NCI-H2171 treated with DMSO at 0.1 percent for 48 hours (cell line): Measurements from ENCODE around the gene TBCCD1.
"Not testable (repeated sequence)": the region's sequence is repeated elsewhere in the genome, so short reads cannot be mapped to it uniquely, and the experiment has no call there.

Experiments
- DNase-seq: peaks from one replicate; lab custom pipeline; 2025; lab: John Stamatoyannopoulos, UW

Gene TBCCD1

DNA sequence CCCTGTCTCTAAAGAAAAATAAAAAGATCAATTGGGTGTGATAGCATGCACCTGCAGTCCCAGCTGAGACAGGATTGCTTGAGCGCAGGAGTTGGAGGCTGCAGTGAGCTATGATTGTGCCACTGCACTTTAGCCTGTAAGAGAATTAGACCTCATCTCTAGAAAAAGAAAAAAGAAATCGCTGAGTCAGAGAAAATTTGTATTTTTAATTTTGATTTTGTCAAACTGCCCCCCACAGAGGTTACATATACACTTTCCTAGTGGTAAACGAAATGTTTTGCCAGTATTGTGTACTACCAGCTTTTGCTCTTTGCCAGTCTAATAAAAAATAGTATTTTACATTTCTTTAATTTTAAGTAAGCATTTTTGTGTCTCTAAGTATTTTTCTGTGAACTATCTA, 17.6 kb downstream of the TBCCD1 start:
- no peak for DNase-seq

DNA sequence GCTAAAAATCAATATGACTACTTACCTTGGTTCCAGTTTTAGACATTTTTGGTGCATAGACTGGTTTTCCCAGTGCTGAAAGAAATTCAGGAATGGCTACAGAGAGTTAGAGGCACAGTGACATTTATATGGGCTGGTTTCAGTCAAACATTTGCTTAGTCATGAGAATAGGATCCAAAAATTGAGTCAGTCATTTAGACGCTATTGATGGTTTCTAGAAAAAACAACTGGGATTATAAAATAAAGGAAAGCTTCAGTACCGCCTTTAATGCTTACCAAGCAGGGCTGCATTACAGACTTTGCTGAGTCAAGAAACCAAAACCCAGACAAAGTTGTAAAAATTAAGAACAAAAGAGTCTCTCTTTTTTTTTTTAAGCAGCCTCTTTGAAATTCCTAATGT, 22.9 kb downstream of the TBCCD1 start, which contains the start of gene CRYGS:
Gene CRYGS (minus strand): TSS at position 100 of the 400 bp plus-strand sequence. CDS start 54 bp downstream, at position 46.
- DNase-seq, result no peak

DNA sequence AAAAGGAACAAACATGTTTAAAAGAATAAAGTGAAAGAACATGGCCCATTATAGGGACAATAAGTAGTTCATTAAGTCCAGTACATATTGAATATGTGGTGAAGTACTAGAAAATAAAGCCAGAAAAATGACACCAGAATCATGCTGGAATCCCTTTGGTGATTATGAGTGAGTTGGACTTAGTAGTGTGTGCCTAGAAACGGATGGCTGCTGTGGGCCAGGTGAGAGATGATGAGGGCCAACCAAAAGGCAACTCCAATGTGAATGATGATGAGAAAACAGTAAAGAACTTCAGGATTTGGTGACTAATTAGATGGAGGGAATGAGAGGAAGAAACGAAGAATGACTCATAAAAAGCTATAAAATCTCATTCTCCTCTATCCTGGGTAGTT, 26.3 kb downstream of the TBCCD1 start:
- DNase-seq, result no peak

DNA sequence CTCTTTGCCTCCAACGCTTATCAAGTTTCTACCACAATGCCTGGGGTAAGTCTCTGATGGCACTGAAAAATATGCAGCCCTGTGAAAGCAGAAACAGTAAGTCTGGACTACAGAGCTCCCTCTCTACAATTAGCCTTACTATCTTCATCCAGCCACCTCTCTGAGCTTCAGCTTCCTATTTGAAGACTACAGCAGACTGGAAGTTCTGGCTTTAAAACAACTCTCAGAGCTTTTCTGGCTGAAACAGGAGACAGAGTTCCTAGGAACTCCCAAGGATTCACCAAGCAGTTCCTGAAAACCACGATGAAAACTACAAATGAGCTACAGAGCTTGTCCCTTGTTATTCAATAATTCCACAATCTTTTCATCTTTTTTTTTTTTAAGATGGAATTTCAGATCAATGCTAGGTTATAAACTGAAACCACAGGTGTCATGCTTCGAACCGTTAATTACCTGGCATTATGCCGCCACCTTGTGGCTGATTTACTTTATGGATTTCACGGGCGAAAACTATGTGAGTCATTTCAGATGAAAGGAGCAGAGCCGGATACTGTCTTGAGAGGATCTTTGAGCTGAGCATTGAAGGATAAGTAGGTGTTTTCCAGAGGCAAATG, 26.8 kb downstream of the TBCCD1 start:
- peak; percentile 55 for DNase-seq

DNA sequence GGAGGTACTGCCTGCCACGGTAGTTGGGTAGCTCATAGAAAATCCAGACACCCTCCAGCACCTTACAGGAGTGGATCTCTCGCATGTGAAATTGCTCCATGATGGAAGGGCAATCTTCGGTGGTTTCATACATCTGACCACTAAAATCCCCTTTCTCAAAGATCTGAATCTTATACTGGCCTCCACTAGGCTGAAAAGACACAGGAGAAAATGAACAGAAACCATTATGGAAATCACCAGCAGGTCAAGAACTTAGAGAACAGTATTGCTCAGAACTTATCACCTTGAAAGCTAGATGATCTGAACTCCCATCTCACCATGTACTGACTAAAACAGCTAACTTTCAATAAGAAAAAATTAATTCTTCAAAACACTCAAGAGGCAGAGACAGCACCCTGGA, 28.4 kb downstream of the TBCCD1 start:
- no peak for DNase-seq

DNA sequence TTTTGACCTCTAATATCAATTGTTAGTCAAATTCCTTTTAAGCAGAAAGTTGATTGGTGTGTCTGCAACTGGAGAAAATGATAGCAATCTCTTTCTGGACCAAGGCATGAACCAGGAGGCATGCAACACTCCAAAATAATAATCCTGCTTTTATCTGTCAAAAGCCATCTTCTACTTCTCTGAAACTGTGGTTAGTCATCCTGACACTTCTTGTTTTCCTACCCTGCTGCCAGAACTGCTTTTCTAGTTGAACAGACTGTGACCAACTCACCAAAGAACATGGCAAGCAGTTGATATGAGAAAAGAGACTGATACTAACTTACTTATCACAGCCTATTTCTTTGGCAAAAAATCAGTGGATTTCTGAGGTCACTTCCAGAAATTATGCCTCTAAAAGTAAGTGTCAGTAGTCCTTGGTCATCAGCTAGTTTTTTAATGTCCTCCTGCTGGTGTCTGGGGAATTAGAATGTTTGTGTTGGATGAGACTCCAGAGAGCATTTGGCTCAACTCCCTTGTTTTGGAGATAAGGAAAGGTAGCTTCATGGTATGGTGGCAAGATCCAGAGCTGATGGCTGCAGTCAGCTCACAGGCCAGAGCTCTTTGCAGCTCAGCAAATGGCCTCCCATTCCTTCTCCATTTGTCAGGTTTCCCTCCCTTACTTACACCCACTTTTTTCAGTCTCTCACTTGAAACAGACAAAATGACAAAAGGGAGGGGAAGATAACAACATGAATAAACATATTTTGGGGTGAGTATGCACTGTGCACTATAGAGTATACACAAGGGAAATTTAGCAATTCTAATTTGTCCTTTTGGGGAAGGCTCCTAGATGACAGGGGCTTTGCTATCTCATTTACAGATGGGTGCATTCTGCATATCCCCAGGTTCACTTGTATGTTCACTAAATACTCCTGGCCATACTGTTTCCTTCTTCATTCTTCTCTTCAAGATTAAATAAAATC, 30.0 kb downstream of the TBCCD1 start:
- DNase-seq, result no peak

DNA sequence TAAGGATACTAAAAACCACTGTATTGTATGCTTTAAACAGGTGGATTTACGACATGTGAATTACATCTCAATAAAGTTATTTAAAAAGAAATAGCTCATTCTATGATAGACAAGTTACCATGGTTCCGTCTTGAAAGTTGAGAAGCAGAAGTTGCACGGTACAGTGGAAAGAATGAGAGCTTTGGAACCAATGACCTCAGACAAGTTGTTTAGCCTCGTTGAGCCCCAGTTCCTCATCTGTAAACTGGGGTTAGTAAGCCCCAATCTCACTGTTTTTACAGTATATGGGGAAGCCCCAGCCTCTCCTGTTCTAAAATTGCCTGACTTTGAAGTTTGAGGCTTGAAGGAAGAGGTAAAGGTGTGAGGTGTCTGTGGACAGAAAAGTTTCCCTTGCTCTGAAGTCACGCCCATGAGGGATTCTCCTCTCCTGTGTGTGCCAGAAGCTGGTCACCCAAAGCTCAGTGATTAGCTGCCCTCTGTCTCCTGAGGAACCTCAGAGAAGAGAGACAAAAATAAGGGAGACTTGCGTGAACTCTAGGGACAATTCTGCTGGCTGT, 32.9 kb downstream of the TBCCD1 start:
- DNase-seq, result no peak

DNA sequence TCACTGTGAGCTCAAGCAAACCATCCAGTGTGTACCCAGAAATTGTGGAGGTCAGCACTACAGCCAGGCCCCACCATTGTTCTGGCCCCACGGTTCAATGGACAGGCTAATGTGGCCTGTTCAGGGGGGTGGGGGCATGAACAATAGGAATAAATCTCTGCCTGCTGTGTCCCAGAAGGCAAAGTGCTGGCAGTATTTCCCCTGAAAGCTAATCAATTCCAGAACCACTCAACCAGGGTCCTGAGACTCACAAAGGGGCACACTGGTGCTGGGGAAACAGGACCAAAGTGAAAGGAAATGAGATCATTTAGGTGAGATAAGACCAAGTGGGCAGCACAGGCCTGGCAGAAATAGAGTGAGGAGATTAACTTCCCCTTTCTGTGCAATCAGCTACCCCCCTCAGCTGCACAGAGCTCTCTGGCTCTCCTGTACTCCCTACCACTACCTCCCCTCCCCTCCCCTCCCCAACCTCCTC, 34.5 kb downstream of the TBCCD1 start:
- DNase-seq, result no peak

DNA sequence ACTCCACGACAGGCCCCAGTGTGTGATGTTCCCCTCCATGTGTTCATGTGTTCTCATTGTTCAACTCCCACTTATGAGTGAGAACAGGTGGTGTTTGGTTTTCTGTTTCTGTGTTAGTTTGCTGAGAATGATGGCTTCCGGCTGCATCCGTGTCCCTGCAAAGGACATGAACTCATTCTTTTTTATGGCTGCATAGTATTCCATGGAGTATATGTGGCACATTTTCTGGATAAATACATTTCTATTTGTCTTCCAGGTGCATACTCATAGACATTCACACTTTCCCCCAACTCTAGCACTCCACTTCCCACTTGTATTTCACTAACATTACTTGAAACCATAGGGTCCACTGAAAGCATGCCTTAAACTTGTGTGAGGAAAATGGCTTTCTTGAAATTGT, 35.4 kb downstream of the TBCCD1 start:
- DNase-seq, result not testable (repeated sequence)

DNA sequence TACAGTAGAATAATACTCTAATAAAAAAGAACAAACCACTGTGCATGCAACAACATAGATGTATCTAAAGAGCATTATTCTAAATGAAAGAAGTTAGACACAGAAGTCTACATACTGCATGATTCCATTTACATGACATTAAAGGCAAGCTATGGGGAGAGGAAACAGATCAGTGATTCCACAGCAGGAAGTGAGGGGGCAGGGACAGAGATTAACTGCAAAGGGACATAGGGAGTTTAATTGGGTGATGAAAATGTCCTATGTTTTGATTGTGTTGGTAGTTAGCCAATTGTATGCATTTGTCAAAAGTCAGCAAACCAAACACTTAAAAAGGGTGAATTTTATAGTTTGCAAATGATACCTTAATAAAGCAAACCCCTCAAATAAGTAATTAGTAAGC, 36.7 kb downstream of the TBCCD1 start:
- DNase-seq, result no peak

DNA sequence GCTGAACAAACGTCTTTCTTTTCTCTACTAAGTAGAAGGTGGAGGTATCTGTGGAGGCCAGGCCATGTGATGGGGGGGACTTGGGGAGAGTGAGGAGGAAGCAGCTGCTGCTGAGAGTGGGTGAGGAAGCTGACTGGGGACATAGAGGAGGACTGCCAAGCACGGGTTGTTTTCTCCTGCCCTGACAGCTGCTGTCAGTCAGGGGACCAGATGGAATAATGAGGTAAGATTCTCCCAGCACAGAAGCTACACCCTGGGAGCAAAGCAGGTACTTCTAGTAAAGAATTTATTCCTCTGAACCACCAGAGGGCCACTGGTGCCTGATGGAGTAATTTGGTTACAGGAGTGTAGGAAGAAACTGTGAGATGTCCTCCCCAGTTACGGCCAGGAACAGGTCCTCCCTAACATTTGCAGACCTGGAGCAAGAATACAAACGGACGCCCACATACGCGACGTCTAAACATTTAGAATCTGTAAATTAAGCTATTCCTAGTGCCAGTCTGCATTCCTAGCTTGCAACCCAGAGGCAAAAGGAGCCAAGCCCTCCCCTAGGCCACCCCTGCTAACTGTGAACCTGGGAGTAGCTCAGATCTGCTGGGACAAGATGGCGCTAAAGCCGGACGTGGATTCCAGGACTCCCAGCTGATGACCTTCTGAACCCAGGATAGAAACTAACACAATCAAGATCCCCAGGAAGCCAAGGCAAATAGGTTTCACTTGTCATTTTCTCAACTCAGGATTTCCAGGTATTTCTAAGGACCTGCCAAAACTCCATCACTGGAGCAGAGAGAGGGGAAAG, 37.7 kb downstream of the TBCCD1 start:
- peak; percentile 88 for DNase-seq

DNA sequence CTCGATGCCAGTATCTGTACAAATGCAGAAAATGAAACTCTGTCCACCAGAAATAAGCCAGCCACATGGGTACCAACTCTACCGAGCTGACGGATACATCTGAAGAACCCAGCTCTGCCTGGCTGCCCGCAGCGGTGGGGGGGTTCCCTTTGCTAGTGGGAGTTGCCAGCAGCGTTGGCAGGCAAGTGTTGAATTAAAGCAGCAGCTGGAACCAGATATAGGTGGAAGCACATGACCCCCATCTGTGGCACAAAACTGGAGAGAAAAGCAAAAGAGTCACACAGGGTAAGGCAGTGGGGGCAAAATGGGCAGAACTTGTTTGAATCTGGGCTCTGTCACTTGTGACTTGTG, 40.9 kb downstream of the TBCCD1 start:
- DNase-seq, result peak; percentile 19

DNA sequence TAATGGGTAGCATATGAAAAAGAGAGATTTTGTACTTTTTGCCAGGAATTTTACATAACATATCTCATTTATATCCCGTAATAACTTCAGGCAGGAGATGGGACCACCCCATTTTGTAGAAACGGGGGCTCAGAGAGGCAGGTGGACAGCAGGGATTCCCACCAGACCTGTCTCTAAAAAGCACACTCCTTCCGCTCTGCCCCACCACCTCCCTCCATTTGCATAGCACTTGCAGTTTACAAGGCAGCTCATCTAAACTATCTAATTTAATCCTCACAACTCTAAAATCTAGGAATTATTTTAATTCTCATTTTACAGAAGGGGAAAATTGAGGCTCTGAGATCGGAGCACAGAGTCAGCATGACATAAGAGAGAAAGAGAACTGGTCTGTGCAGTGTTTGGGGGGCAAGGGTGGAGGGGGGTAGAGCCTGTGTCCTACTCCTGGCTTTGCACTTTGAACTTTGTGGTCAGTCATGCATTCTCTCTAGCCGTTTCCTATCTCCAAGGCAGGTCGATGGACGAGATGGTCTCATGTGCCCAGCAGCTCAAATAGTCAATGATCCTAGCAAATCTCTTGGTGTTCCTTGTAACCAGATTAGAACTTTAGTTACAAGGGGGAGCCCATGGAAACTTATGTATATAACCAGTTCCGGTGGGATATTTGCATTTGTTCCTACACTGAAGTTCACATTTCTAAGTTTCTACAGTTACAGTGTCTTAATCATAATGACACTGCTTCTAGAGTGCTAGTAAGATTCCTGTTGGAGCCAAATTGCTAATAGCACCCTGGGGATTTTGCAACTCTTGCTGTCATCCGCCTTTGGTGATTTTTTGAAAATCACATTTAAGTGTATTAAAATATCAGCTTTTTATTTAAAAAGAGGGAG, 41.5 kb downstream of the TBCCD1 start:
- DNase-seq, result no peak

DNA sequence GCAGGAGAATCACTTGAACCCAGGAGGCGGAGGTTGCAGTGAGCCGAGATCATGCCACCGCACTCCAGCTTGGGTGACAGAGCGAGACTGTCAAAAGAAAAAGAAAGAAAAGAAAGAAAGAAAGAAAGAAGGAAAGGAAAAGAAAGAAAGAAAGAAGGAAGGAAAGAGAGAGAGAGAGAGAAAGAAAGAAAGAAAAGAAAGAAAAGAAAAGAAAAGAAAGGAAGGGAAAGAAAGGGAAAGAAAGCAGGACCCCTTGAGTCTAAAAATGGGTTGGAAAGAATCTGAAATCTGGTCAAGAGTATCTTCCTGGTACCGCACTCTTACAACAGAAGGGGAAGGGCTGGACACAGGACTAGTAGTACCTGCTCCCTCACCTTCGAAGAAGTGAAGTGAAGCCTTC, 42.5 kb downstream of the TBCCD1 start:
- DNase-seq, result no peak

DNA sequence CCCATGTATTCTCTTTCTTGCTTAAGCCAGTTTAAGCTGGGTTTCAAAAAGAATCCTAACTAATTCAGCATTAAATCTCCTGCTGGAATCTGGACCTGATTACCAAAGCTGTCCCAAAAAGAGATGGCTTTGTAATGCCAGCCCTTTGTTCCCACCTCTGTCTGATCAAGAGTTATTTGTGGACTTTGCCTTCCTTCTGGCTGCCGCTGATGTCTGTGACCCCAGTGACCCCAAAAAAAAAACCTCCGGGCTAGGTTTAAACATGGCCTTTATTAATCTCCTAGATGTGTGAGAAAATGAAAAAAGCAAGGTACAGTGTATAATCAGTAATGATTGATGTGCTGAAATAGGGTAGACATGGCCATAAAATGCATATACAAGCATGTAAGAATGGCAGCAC, 43.7 kb downstream of the TBCCD1 start:
- DNase-seq, result no peak

DNA sequence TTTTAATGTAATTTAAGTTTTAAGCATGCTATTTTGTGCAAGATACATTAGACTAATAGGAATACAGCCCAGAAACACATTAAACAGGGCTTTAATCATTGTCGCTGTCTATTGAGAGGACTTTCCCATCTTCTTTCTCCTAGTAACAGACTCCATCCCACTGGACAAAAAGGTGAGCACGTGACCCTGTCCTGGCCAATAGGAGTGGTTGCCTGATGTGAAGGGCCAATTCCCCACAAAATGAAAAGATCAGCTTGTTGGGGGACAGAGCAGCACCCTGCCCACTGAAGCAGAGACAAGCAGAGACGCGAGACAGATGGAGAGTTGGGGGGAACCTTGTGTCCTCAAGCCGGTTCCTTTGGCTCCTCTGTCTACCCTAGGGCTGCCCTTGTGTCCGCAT, 44.1 kb downstream of the TBCCD1 start:
- no peak for DNase-seq

DNA sequence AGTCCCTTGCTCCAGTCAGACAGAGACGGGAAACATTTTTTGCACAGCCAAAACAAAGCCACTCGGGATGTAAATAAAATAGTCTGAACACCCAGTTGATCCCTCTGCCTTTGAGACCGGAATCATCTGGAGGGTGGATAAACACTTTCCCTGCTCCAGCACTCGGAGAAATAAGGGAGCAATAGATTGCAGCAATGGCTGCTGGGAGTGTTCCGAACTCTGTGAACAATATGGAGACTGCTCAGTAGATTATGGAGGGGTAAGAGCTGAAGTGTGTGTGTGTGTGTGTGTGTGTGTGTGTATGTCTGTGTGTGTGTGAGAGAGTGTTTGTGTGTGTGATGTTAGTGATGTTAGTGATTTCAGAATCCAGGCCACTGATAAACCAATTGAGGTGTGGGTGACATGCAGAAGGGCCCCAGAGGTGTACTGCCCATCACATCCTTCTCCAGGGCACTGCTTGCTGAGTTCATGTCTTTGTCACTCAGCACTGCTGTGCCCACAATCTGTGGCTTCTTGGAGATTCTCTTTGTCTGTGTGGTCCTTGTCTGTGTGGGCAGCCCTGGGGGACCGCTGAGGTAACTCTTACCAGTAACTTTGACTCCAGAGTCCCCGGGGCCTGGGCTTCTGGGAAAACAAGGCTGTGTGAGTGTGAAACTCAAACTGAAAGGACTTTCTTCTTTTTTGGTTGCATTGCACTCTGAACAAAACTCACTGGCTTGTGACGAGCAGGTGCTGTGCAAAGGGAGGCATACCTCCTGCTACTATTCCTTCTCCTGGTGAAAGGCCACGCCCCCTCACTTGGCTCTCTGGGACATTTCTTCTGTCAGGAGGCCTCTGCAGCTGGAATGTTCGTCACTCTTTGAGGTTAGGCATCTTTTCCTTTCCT, 45.9 kb downstream of the TBCCD1 start:
- no peak for DNase-seq

DNA sequence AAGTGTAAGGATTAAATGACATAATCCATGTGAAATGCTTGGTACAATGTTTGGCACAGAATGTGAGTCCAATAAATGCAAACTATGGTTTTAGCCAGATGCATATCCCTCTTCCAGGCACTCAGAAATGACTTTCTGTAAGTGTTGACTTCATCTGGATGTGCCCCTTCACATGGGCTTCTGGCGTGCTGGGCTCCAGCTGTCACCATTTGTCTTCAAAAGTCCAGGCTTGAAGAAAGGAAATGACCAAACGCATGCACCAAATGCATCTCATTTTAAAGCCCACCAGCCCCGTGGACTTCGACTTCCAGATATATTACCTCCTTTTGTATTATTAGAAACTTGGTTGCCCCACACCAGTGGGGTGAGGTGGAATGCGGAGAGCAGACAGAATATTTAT, 46.7 kb downstream of the TBCCD1 start:
- DNase-seq, result no peak

DNA sequence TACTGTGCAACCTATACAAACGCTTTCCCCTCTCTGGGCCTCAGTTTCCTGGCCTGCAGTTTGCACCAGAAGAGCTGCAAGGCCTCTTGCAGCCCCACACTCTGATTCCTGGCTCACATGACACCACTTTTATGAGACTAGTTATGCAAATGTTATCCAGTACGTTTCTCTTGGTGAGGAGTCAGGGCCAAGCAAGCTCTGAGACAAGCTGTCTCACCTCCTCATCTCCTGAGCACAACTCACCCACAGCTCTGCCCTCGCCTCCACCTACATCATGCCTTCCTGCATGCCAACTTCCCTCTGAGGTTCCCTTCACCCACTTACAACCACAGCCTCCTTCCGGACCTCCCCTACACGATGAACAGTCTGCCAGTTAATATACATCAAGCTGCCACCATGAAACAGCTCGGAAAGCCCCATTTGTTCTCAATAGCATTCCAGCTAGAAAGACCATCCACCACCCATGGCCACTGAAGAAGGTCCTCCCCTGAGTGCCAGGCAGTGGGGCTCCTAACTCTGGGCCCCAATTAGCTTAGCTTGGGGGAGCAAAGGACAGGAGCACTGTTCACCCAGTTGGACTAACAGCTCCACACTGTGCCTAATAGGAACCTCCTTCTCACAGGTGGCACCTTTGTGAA, 48.0 kb downstream of the TBCCD1 start:
- no peak for DNase-seq

DNA sequence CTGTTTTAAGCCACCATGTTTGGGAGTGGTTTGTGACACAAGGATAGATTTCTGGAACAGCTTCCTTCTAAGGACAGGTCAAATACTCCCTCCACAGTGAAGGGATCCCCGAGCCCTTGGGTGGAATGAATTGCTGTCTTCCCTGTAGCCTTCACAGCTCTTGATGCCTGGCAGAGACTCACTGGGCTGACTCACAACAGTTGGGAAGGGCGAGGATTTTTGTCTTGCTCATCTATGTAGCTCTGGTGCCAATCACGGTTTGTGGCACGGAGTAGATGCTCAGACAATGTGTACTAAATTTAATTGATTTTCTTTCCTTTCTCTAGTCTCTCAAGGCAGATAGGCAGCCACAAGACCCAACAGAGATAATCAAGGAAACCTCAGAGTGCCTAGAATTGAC, 49.9 kb downstream of the TBCCD1 start:
- DNase-seq, result no peak
